ENCODE results near the gene CCDC83.

Gene CCDC83

GRCh38 chr11:85934596-85935169 is 79.5 kb downstream of the CCDC83 start:
- no peak overlapping the region for H3K27ac Mint-ChIP-seq
- H3K27me3 Mint-ChIP-seq (ENCODE audit: low read depth, poor library complexity), result peaks cover 2% of the 10 kb centered on the region
- no peaks in the 10 kb centered on the region for H3K4me1 Mint-ChIP-seq
- peaks cover 54% of the 10 kb centered on the region for H3K9me3 Mint-ChIP-seq
- no peak overlapping the region for H3K4me3 Mint-ChIP-seq
- no peak for TF ChIP-seq CTCF (IDR thresholded peaks at IDR 0.05)
- DNase-seq, result no peak
- peaks cover 19% of the 10 kb centered on the region for H3K36me3 Mint-ChIP-seq (ENCODE audit: low read depth)

- TF ChIP-seq CTCF (IDR thresholded peaks at IDR 0.05), result no peak
- Mint-ChIP-seq H3K4me1 (no peaks in the 10 kb centered on the region), H3K27me3 (ENCODE audit: low read depth, poor library complexity) (peaks cover 2% of the 10 kb centered on the region), H3K9me3 (peaks cover 45% of the 10 kb centered on the region), H3K36me3 (ENCODE audit: low read depth) (peaks cover 19% of the 10 kb centered on the region), H3K4me3 (no peak overlapping the region), H3K27ac (no peak overlapping the region)
- no peak for DNase-seq
These were observed 80.6 kb downstream of the CCDC83 start for GRCh38 chr11:85935751-85936150.

GRCh38 chr11:85937835-85938234 is 82.7 kb downstream of the CCDC83 start:
- Mint-ChIP-seq H3K27ac (no peak overlapping the region), H3K4me1 (no peaks in the 10 kb centered on the region), H3K27me3 (ENCODE audit: low read depth, poor library complexity) (peaks cover 2% of the 10 kb centered on the region), H3K4me3 (no peak overlapping the region), H3K9me3 (peaks cover 34% of the 10 kb centered on the region), H3K36me3 (ENCODE audit: low read depth) (peaks cover 11% of the 10 kb centered on the region)
- DNase-seq, result no peak
- TF ChIP-seq CTCF (IDR thresholded peaks at IDR 0.05), result no peak

- TF ChIP-seq CTCF (IDR thresholded peaks at IDR 0.05), result no peak
- no peak overlapping the region for H3K4me3 Mint-ChIP-seq
- peaks cover 28% of the 10 kb centered on the region for H3K9me3 Mint-ChIP-seq
- peaks cover 2% of the 10 kb centered on the region for H3K27me3 Mint-ChIP-seq (ENCODE audit: low read depth, poor library complexity)
- peaks cover 11% of the 10 kb centered on the region for H3K36me3 Mint-ChIP-seq (ENCODE audit: low read depth)
- H3K4me1 Mint-ChIP-seq, result no peaks in the 10 kb centered on the region
- H3K27ac Mint-ChIP-seq, result no peak overlapping the region
- no peak for DNase-seq
These were observed 84.2 kb downstream of the CCDC83 start for GRCh38 chr11:85939099-85940015.

GRCh38 chr11:85941380-85941973 is 86.3 kb downstream of the CCDC83 start:
- Mint-ChIP-seq H3K4me3 (no peak overlapping the region), H3K4me1 (peaks cover 3% of the 10 kb centered on the region), H3K27ac (no peak overlapping the region), H3K27me3 (ENCODE audit: low read depth, poor library complexity) (peaks cover 4% of the 10 kb centered on the region), H3K36me3 (ENCODE audit: low read depth) (peaks cover 17% of the 10 kb centered on the region), H3K9me3 (peaks cover 28% of the 10 kb centered on the region)
- DNase-seq, result no peak
- no peak for TF ChIP-seq CTCF (IDR thresholded peaks at IDR 0.05)

Measured in nephron progenitor cell (in vitro differentiated cells).